ENCODE results near the gene RTF1. TPM values are rescaled to one million over a fixed set of nuclear protein-coding genes. Genes with fewer than 3 reads are reported as not detected.
A peak's percentile ranks its signal among the peaks of the same experiment; 100 is the strongest.

RTF1 gene
- polyA plus RNA-seq, 1 experiment: 40.8 TPM

DNA sequence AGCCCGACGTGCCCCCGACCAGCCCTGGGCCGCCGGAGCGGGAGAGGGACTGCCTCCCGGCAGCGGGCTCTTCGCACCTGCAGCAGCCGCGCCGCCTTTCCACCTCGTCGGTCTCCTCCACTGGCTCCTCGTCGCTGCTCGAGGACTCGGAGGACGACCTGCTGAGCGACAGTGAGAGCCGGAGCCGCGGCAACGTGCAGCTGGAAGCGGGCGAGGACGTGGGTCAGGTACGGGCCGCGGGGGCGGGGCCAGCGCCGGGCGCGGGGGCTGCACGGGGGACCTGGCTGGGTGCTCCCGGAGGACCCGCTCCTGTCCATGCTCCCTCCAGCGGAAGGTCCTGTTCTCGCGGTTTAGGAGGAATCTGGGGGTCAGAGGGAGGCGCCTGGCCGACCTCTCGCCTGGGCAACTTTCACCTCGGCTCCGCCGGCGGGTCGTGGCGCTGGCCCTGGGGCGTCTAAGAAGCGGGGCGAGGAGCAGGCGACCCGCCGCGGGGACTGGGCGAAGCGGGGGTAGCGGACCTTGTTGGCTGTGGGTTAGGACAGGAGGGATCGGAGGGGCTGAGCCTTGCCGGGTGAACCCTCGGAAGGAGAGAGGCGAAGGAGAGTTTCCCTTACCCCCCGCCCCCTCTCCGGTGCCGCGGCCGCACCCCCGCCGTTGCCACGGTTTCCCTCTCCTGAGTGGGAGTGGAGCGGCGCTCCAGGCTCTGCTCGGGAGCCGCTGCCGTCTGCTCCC lies 77.5 kb downstream of the RTF1 start:
- ChIA-PET CTCF (interaction anchor here (0.6 kb wide), 1 partner anchor 815 kb away, joined by 4 read pairs; no protein-coding TSS in a partner anchor), POLR2A (interaction anchor here (0.5 to 1.5 kb wide), 2 partner anchors 50 to 261 kb away, joined by 3 to 7 read pairs; partner anchors contain the start of gene RPAP1)
- Histone ChIP-seq H3K9me3 (ENCODE audit: control insufficient read depth, insufficient read depth, low read length) (no peaks in the 10 kb centered on the region; the same call in 1 of the 2 replicates), H3K4me3 (ENCODE audit: low read depth, low read length) (peak overlapping the region; percentile 51), H3K27ac (ENCODE audit: low read depth, low read length) (no peak overlapping the region), H3K27me3 (ENCODE audit: control insufficient read depth, insufficient read depth, low read length) (peaks cover 20% of the 10 kb centered on the region)
- DNase-seq (ENCODE audit: low read depth, low spot score): no peak
- TF ChIP-seq, protein P1, sequence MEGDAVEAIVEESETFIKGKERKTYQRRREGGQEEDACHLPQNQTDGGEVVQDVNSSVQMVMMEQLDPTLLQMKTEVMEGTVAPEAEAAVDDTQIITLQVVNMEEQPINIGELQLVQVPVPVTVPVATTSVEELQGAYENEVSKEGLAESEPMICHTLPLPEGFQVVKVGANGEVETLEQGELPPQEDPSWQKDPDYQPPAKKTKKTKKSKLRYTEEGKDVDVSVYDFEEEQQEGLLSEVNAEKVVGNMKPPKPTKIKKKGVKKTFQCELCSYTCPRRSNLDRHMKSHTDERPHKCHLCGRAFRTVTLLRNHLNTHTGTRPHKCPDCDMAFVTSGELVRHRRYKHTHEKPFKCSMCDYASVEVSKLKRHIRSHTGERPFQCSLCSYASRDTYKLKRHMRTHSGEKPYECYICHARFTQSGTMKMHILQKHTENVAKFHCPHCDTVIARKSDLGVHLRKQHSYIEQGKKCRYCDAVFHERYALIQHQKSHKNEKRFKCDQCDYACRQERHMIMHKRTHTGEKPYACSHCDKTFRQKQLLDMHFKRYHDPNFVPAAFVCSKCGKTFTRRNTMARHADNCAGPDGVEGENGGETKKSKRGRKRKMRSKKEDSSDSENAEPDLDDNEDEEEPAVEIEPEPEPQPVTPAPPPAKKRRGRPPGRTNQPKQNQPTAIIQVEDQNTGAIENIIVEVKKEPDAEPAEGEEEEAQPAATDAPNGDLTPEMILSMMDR (IDR thresholded peaks at IDR 0.05; ENCODE audit: low read depth, low read length): no peak

DNA sequence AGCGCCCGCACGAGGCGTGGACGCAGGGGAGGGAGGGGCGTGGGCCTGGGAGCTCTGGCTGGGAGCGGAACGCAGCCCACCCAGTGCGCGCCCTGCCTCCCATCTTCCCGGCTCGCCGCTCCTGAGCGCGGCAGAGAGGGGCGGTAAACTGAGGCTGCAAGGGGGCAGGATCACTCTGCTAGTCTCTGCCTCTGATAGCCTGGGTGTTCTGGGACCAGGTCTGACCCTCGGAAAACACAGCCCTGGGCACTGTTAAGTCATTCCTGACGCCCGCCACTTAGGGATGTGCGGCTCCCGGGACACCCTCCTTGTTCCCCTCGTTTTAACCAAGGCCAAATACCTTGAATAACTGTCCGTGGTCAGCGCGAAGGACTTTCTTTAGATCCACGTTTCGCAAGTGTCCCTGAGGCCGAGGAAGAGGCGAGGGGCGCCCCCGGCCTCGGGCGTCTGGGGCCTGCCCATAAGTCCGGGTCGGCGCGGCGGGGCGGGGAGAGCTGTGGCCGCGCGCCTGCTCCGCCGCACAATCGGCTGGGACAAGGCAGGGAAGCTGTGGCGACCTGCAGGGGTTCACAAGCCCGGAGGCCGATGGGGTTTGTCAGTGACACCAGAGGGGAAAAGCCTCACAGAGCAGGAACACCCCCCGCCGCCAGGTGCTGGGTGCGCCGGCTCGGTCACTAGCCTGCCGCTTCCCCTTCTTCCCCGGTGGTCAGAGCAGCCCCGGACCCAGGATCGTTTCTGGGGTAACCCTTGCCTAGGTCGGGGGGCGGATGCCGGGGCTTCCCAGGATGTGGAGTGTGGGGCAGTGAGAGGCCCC lies 78.2 kb downstream of the RTF1 start:
- CTCF ChIA-PET: no interaction called here
- Histone ChIP-seq H3K4me3 (ENCODE audit: low read depth, low read length) (peak overlapping the region; percentile 51), H3K9me3 (ENCODE audit: control insufficient read depth, insufficient read depth, low read length) (no peaks in the 10 kb centered on the region; the same call in 1 of the 2 replicates), H3K27ac (ENCODE audit: low read depth, low read length) (no peak overlapping the region), H3K27me3 (ENCODE audit: control insufficient read depth, insufficient read depth, low read length) (peaks cover 20% of the 10 kb centered on the region)
- POLR2A ChIA-PET: no interaction called here
- TF ChIP-seq, protein P1 (IDR thresholded peaks at IDR 0.05; ENCODE audit: low read depth, low read length): no peak
- DNase-seq (ENCODE audit: low read depth, low spot score): no peak

DNA sequence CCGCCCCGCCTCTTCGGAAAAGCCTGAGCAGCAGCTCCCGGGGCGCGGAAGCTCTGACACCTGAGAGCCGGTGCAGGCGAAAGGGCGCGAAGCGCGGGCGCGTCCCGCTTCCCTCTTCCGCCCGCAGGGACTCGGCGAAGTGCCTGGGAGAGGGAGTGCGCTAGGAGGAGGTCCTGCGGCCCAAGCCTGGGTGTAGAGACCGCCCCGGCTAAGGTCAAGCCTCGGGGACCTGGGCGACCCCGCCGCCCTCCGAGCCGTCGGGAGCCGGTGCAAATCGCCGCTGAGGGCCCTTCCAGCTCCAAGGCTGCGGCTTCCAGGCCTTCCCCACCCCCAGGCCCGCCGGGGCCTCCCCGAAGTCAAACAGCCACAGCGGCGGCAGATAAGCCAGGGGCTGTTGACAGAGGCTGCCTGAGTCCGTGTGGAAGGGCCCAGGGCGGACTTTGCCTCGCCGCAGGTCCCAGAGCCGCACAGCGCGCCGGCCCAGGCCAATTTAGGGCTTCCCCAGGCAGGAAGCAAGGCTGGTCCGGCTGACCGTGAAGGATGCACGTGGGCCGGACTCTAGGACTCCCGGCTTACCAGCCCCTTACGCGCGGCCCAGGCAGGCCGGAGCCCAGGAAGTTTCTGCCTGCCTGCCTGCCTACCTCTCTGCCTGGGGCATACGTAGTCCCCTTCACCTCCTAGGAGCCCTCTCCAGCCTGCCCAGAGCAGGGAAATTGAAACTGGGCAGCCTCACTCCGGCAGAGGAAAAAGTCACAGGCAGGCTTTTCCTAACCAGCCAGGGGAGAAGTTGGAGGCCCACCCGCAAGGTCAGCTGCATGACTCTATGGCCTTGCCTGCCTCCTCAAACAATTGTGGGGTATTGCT lies 79.1 kb downstream of the RTF1 start:
- Histone ChIP-seq H3K9me3 (ENCODE audit: control insufficient read depth, insufficient read depth, low read length) (no peaks in the 10 kb centered on the region; the same call in 1 of the 2 replicates), H3K27me3 (ENCODE audit: control insufficient read depth, insufficient read depth, low read length) (peaks cover 20% of the 10 kb centered on the region), H3K4me3 (ENCODE audit: low read depth, low read length) (no peak overlapping the region), H3K27ac (ENCODE audit: low read depth, low read length) (no peak overlapping the region)
- TF ChIP-seq, protein P1 (IDR thresholded peaks at IDR 0.05; ENCODE audit: low read depth, low read length): no peak
- ChIA-PET CTCF (no interaction called here), POLR2A (interaction anchor here (0.6 kb wide), 1 partner anchor 19 kb away, joined by 6 read pairs; no protein-coding TSS in a partner anchor)
- no peak for DNase-seq (ENCODE audit: low read depth, low spot score)

DNA sequence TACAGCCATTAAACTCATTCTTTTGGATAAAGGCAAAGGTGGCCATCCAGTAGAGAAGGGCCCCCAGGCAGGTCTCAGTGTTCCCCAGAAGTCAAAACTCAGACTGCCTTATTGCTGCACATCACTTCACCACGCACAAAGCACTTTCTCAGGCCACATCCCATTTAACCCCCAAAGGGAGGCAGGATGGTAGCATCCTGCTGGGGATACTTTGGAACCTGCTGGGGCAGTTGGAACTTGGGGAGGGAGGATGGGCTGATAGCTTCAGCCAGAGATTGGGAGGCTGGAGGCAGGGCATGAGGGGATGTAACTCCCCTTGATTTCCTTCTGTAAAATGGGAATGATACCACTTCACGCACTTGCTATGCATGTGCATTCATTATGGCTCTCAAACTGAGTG lies 81.8 kb downstream of the RTF1 start:
- TF ChIP-seq, protein P1 (IDR thresholded peaks at IDR 0.05; ENCODE audit: low read depth, low read length): no peak
- Histone ChIP-seq H3K9me3 (ENCODE audit: control insufficient read depth, insufficient read depth, low read length) (peaks cover 6% of the 10 kb centered on the region; the same call in 1 of the 2 replicates), H3K27me3 (ENCODE audit: control insufficient read depth, insufficient read depth, low read length) (peaks cover 43% of the 10 kb centered on the region), H3K4me3 (ENCODE audit: low read depth, low read length) (no peak overlapping the region), H3K27ac (ENCODE audit: low read depth, low read length) (no peak overlapping the region)
- ChIA-PET POLR2A (no interaction called here), CTCF (no interaction called here)
- DNase-seq (ENCODE audit: low read depth, low spot score): no peak

Data from AG04450 (cell line).